Esophagus squamous epithelium (tissue), 4 donors: Measurements from ENCODE around the gene SYNPO2.

Experiments used
- POLR2A ChIP-seq, 4 donors: fragments of 450-650 bp; IDR thresholded peaks; one replicate each; pipeline ENCODE4 v1.6.1; 2017; ENCODE audit warnings: antibody characterized with exemption in 4 of 4, mild to moderate bottlenecking in 4 of 4, moderate library complexity in 3 of 4
- TF ChIP-seq, protein P1 (sequence below), 6 experiments: fragments of 450-650 bp in 4 of 6; fragments of 200-600 bp in 2 of 6; sonication (generic) in 2 of 6; IDR thresholded peaks; one replicate each; pipeline ENCODE4 v1.5.1; 2016 to 2019; ENCODE audit warnings: antibody characterized with exemption in 6 of 6, mild to moderate bottlenecking in 4 of 6, moderate library complexity in 4 of 6

DNA sequence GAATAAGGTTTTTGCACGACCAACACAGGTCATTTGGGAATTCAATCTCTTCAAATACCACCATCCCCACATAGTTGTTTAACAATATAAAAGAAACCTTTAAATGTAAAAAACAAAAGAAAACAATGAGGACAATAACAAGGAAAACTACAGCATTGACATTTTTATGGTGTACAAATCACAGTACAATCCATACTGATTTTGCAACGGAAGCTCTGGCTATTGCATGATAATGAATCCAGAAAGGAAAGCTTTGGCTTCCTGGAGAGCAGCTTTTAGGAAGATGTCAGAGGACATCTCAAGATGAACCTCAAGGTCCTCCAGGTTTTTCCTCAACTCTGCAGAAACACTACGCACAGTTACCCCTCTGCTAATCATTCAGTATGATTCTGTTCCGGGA, 135.4 kb downstream of the SYNPO2 start:
- TF ChIP-seq POLR2A (IDR thresholded peaks at IDR 0.05) = no peak
- TF ChIP-seq, protein P1, sequence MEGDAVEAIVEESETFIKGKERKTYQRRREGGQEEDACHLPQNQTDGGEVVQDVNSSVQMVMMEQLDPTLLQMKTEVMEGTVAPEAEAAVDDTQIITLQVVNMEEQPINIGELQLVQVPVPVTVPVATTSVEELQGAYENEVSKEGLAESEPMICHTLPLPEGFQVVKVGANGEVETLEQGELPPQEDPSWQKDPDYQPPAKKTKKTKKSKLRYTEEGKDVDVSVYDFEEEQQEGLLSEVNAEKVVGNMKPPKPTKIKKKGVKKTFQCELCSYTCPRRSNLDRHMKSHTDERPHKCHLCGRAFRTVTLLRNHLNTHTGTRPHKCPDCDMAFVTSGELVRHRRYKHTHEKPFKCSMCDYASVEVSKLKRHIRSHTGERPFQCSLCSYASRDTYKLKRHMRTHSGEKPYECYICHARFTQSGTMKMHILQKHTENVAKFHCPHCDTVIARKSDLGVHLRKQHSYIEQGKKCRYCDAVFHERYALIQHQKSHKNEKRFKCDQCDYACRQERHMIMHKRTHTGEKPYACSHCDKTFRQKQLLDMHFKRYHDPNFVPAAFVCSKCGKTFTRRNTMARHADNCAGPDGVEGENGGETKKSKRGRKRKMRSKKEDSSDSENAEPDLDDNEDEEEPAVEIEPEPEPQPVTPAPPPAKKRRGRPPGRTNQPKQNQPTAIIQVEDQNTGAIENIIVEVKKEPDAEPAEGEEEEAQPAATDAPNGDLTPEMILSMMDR (IDR thresholded peaks at IDR 0.05) = no peak
